Gastroesophageal sphincter (tissue), 4 donors: Measurements from ENCODE around the gene SH3RF1. TPM values are rescaled to one million over a fixed set of nuclear protein-coding genes. Genes with fewer than 3 reads are reported as not detected.
"Not testable (repeated sequence)": the region's sequence is repeated elsewhere in the genome, so short reads cannot be mapped to it uniquely, and the experiment has no call there.

Experiments
- ATAC-seq: fragments of 150-250 bp; one replicate; pipeline ENCODE4 v1.9.1; 2016; ENCODE audit warnings: mild to moderate bottlenecking, moderate library complexity
- H3K27ac ChIP-seq, 4 donors: fragments of 200-600 bp; sonication (generic) in 3 of 4; 1 replicate in 3 of 4; 2 replicates in 1 of 4; pipeline ENCODE4 v1.5.1; 2016 to 2019
- H3K27me3 ChIP-seq: fragments of 200-600 bp; sonication (generic); one replicate; pipeline ENCODE4 v1.5.1; 2019
- H3K36me3 ChIP-seq, 2 donors: fragments of 200-600 bp; sonication (generic); one replicate each; pipeline ENCODE4 v1.5.1; 2019; ENCODE audit warnings: control low read depth in 1 of 2
- H3K4me1 ChIP-seq, 3 donors: fragments of 200-600 bp; sonication (generic); 1 replicate in 2 of 3; 2 replicates in 1 of 3; pipeline ENCODE4 v1.5.1; 2016 to 2019; ENCODE audit warnings: control low read depth in 2 of 3
- H3K4me3 ChIP-seq, 2 donors: fragments of 200-600 bp; sonication (generic); one replicate each; pipeline ENCODE4 v1.5.1; 2019; ENCODE audit warnings: mild to moderate bottlenecking in 1 of 2, moderate library complexity in 1 of 2
- H3K9me3 ChIP-seq, 3 donors: fragments of 200-600 bp; sonication (generic); one replicate each; pipeline ENCODE4 v1.5.1; 2017 to 2019; ENCODE audit warnings: control low read depth in 2 of 3
- EP300 ChIP-seq: sonication (generic); formaldehyde crosslinking; IDR thresholded peaks from one replicate; pipeline ENCODE4 v1.6.1; 2017; ENCODE audit warnings: antibody characterized with exemption, mild to moderate bottlenecking
- POLR2A ChIP-seq, 2 donors: fragments of 450-650 bp; IDR thresholded peaks; one replicate each; pipeline ENCODE4 v1.6.1; 2017; ENCODE audit warnings: antibody characterized with exemption in 2 of 2, mild to moderate bottlenecking in 2 of 2, moderate library complexity in 1 of 2
- POLR2AphosphoS5 ChIP-seq: sonication (generic); formaldehyde crosslinking; IDR thresholded peaks from one replicate; pipeline ENCODE4 v1.6.1; 2017; ENCODE audit warnings: antibody characterized with exemption
- WGBS, 2 donors: methylation state at CpG; one replicate each; pipeline ENCODE4 v1.1.5; 2018; ENCODE audit warnings: low coverage in 1 of 2; 5-methylcytosine and 5-hydroxymethylcytosine counted together
- total RNA-seq, 4 donors: library from RNA; depleted of rRNA; stranded (reverse); fragments of >200 nt; gene quantifications; one replicate each; pipeline ENCODE4 v1.1.0, GENCODE V29; 2016
- TF ChIP-seq, protein P1 (sequence below), 4 experiments: fragments of 200-600 bp in 2 of 4; fragments of 450-650 bp in 2 of 4; sonication (generic) in 1 of 4; IDR thresholded peaks; one replicate each; pipeline ENCODE4 v1.5.1; 2017 to 2019; ENCODE audit warnings: antibody characterized with exemption in 4 of 4, mild to moderate bottlenecking in 2 of 4, moderate library complexity in 2 of 4

SH3RF1 gene
- total RNA-seq, 4 donors from 2014 or later, result 9.2 to 17.6 (median 13.3) TPM

DNA sequence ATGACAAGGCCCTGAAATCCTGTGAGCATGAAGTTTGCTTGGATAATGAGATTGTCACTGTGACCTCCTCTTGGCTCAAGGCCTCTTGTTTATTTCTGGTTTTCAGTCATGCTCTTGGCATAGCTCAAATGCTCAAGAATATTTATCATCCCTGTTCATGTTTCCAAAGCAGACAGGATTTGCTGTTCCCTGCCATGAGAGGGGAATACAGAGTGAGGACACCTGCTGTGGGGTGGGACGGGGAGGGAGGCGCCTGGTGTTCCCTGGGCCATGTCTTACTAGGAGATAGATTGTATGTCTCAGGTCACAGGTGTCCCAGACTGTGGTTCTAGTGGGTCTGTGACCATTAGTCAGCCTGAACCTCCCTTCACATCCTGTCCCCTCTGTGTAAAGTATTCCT, 34.9 kb upstream of the SH3RF1 start:
- Histone ChIP-seq H3K4me1 (no peaks in the 10 kb centered on the region), H3K27ac (no peak overlapping the region), H3K27me3 (no peaks in the 10 kb centered on the region), H3K9me3 (no peaks in the 10 kb centered on the region), H3K36me3 (no peaks in the 10 kb centered on the region), H3K4me3 (no peak overlapping the region)
- ATAC-seq, result no peak
- 86% methylated on average over 2 of the region's 2 CpGs; no CpG with 5 or more reads in 1 of the 2 donors for whole genome bisulfite sequencing, 2 donors
- TF ChIP-seq, protein P1, sequence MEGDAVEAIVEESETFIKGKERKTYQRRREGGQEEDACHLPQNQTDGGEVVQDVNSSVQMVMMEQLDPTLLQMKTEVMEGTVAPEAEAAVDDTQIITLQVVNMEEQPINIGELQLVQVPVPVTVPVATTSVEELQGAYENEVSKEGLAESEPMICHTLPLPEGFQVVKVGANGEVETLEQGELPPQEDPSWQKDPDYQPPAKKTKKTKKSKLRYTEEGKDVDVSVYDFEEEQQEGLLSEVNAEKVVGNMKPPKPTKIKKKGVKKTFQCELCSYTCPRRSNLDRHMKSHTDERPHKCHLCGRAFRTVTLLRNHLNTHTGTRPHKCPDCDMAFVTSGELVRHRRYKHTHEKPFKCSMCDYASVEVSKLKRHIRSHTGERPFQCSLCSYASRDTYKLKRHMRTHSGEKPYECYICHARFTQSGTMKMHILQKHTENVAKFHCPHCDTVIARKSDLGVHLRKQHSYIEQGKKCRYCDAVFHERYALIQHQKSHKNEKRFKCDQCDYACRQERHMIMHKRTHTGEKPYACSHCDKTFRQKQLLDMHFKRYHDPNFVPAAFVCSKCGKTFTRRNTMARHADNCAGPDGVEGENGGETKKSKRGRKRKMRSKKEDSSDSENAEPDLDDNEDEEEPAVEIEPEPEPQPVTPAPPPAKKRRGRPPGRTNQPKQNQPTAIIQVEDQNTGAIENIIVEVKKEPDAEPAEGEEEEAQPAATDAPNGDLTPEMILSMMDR (IDR thresholded peaks at IDR 0.05), result no peak
- TF ChIP-seq EP300 (no peak), POLR2A (IDR thresholded peaks at IDR 0.05) (no peak), POLR2AphosphoS5 (no peak)

DNA sequence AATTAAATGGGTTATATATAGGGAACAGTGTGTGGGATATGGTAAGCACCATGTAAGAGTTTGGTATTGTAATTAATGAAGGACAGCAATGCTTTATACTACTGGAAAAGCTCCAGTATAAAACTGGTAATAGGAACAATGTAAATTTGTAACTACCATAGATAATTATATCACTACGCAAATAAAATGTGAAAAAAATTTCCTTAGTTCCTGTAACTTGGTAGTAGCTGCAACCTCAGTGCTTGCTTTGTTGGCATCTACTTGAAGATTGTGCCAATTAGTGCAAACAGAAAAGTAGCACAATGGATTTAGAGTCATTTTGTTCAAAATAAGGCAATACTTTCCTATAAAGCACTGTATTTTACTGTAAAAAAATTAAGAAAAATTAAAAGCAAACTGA, 34.4 kb upstream of the SH3RF1 start:
- no peaks in the 10 kb centered on the region for H3K27me3 ChIP-seq
- H3K27ac ChIP-seq, result no peak overlapping the region
- no peaks in the 10 kb centered on the region for H3K36me3 ChIP-seq
- TF ChIP-seq EP300 (no peak), POLR2A (IDR thresholded peaks at IDR 0.05) (no peak), POLR2AphosphoS5 (no peak)
- TF ChIP-seq, protein P1 (IDR thresholded peaks at IDR 0.05), result no peak
- no peaks in the 10 kb centered on the region for H3K4me1 ChIP-seq
- H3K4me3 ChIP-seq, result no peak overlapping the region
- 0 to 38% methylated on average over 1 of the region's 1 CpG for WGBS, 2 donors
- no peak for ATAC-seq
- no peaks in the 10 kb centered on the region for H3K9me3 ChIP-seq

DNA sequence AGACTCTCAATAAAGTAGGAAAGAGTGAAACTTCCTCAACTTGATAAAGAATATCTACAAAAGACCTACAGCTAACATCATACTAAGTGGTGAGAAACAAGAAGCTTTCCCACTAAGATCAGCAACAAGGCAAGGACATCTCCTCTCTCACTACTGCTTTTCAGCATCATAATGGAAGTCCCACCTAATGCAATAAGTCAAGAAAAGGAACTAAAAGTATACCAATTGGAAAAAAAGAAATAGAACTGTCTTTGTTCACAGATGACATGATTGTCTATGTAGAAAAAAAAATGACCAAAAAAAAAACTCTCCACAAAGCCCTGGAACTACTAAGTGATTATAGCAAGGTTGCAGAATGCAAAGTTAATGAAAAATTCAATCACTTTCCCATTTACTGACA, 25.1 kb upstream of the SH3RF1 start:
- no peak overlapping the region for H3K4me3 ChIP-seq
- H3K36me3 ChIP-seq, result no peaks in the 10 kb centered on the region
- H3K4me1 ChIP-seq, result no peaks in the 10 kb centered on the region
- no peak for ATAC-seq
- H3K27me3 ChIP-seq, result no peaks in the 10 kb centered on the region
- H3K27ac ChIP-seq, result no peak overlapping the region
- TF ChIP-seq POLR2A (IDR thresholded peaks at IDR 0.05) (no peak), POLR2AphosphoS5 (no peak), EP300 (no peak)
- TF ChIP-seq, protein P1 (IDR thresholded peaks at IDR 0.05), result no peak
- H3K9me3 ChIP-seq, result no peaks in the 10 kb centered on the region

DNA sequence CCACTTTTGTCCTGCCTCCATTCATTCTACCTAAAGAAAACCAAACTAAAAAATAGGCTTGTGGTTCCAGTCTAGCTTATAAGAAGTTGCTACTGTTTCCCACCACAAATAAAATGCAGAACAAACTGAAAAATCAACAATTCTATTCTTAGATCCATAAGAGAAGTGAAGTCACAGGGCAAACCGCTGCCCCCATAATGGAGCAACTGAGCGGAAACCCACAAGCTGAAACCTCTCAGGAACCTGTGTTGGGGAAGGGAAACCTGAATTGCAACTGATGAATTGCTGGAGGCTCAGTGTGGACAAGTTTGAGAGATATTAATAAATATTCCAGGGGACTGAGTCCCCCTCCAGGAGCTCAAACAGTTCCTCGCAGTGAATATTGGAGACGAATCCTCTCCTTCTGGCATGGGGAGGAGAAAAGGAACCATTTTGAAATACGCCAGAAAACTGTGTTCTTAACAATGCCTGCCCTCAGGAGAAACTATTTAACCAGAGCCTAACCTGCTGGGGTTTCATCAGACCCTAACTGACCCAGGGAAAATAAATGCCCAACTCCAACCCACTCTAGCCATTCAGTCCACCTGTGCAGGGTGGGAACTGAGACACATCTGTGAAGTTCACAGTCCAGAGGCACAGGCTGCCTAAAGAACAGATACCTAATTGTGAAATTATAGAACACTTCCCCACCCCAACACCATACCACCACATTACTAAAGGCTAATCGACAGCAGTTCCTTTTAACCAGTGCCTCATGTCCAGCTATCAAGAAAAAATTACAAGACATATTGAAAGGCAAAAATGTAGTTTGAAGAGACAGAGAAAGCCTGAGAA, 22.8 kb upstream of the SH3RF1 start:
- H3K27ac ChIP-seq, result no peak overlapping the region
- H3K4me1 ChIP-seq, result no peaks in the 10 kb centered on the region
- H3K36me3 ChIP-seq, result no peaks in the 10 kb centered on the region
- 74 to 76% methylated on average over 5 to 6 of the region's 6 CpGs for WGBS, 2 donors
- ATAC-seq, result no peak
- no peak overlapping the region for H3K4me3 ChIP-seq
- no peak for TF ChIP-seq POLR2A (IDR thresholded peaks at IDR 0.05)
- TF ChIP-seq, protein P1 (IDR thresholded peaks at IDR 0.05), result no peak
- no peak for TF ChIP-seq POLR2AphosphoS5
- TF ChIP-seq EP300, result no peak
- H3K9me3 ChIP-seq, result no peaks in the 10 kb centered on the region
- H3K27me3 ChIP-seq, result no peaks in the 10 kb centered on the region

DNA sequence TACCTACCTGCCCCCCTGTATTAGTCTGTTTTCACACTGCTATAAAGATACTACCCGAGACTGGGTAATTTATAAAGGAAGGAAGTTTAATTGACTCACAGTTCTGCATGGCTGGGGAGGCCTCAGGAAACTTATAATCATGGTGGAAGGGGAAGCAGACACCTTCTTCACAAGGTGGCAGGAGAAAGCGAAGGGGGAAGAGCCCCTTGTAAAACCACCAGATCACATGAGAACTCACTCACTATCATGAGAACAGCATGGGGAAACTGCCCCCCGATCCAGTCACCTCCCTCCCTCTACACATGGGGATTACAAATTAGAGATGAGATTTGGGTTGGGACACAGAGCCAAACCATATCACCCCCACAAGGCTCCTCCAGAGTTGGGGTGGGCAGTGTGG, 17.2 kb upstream of the SH3RF1 start:
- not testable (repeated sequence) for H3K27ac ChIP-seq, H3K4me3 ChIP-seq, H3K27me3 ChIP-seq, H3K36me3 ChIP-seq, H3K4me1 ChIP-seq, ATAC-seq, H3K9me3 ChIP-seq
- WGBS, 2 donors, result 72 to 89% methylated on average over 2 to 3 of the region's 3 CpGs
